GM18873 (cell line): ENCODE results near the gene CFAP90.

Experiments
- ATAC-seq: cut with Tn5 transposase; IDR thresholded peaks from one replicate; pipeline ENCODE4 v1.9.1; 2021; ENCODE audit warnings: mild to moderate bottlenecking, moderate library complexity, moderate number of reproducible peaks; ENCODE audit not compliant: unreplicated experiment, low FRiP score

The CFAP90 gene

GRCh38 chr5:7868773-7869473 is 18.0 kb upstream of the CFAP90 start, which contains the start of the genes FASTKD3 and MTRR:
Gene FASTKD3 (minus strand): TSS chr5:7869031. CDS start chr5:7868083, 948 bp downstream.
Gene MTRR (plus strand): TSS chr5:7869148. CDS start chr5:7870795, 1,647 bp downstream.
- ATAC-seq, result peak; percentile 93

- no peak for ATAC-seq
Measured at GRCh38 chr5:7868427-7868772, 17.5 kb upstream of the CFAP90 start.

- no peak for ATAC-seq
Measured at GRCh38 chr5:7867260-7867659, 16.3 kb upstream of the CFAP90 start.

- ATAC-seq, result no peak
Measured at GRCh38 chr5:7866196-7866595, 15.3 kb upstream of the CFAP90 start.

DNA sequence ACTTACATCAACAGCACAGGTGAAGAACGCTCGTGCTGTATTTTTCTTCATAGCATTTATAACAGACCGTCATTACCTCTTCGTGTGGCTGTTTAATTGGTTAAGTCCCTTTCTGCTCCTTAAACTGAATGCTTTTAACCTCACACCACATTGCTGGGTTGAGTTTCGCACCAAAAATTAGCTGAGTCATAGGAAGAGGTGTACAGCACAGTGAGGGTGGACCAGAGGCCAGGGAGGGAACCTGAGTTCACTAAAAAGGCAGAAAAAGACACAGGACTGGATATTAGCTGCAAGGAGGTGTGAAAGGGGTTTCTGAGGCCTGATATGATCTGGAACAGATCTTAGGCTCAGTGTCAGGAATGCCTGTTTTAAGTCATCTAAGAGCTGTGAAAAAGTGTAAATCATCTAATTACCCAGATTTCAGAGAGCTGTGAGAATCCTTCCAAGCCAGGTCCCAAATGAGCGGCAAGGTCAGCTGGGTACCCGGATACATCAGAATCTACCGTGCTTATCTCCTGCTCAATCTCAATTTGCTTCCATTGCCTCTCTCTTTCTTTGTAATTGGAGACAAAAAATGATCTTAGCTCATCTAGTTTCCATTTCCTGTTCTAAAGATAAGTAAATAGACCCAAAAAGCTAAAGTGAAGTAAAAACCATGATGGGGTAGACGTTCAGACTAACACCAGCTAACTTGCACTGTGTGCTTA is 7.1 kb upstream of the CFAP90 start:
- no peak for ATAC-seq

- ATAC-seq, result no peak
Measured at GRCh38 chr5:7857361-7857760, 6.4 kb upstream of the CFAP90 start.

DNA sequence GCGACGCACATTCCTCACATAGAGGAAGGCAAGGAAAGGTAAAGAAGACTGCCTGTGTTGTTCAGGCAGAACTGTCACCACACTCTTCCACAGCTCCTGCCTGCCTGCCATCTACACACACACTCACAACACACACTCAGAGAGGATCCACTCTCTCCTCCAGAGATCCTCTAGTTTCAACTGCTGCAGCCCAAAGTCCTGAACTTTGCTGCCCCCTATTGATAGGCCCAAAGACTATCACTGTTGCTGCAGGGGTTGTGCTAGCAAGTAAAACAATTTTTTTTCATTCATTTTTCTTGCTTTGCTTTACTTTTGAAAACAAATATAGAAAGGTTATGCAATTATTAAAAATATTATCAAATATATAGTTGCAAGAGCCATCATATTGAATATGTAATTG is 5.9 kb upstream of the CFAP90 start:
- ATAC-seq, result no peak

DNA sequence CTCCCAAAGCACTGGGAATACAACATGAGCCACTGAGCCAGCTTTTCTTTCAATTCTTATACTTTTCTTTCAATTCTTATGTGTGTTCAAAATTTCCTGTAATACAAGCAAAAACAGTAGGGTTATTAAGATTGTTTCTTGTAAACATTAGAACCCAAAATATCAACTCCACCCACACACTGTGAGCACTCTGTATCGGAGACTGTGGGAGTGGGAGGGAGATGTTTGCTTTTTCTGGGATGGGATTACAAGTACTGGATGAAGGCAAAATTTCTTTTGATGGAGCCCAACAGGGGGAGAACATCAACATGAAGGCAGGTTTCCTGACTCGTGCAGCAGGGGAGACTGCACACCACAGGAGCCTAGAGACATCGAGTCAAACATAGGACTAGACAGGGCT is 4.7 kb upstream of the CFAP90 start:
- ATAC-seq, result no peak

DNA sequence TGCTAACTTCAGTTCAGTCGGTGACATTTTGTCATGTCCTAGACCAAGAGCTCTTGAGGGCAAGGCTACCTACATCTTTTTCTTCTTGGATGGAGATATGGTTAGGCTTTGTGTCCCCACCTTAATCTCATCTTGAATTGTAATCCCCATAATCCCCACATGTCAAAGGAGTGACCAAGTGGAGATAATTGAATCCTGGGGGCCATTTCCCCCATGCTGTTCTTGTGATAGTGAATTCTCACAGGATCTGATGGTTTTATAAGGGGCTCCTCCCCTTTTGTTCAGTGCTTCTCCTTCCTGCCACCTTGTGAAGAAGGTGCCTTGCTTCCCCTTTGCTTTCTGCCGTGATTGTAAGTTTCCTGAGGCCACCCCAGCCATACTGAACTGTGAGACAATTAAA is 2.1 kb upstream of the CFAP90 start:
- ATAC-seq, result no peak

GRCh38 chr5:7852542-7852941 is 1.6 kb upstream of the CFAP90 start:
- ATAC-seq, result no peak

- ATAC-seq, result no peak
Measured at GRCh38 chr5:7851617-7852289, 820 bp upstream of the CFAP90 start.

DNA sequence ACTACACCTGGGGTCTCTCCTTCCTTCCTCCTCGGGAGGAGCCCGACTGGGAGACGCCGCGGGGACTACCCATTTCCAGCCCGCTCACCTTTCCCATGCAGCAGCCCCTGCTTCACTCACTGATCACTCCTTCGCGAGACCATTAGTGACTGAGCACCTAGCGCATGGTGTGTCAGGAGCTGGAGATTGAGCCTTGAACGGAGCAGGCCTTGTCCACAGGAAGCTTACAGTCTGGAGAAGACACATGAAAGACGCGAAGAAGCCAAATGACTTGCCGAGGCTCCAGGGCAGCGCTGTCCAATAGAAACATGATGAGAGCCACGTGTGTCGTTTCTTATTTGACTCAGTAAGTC is 283 bp upstream of the CFAP90 start:
- no peak for ATAC-seq

- no peak for ATAC-seq
Measured at GRCh38 chr5:7849681-7850394, 1.1 kb downstream of the CFAP90 start.

GRCh38 chr5:7848296-7848695 is 2.6 kb downstream of the CFAP90 start:
- ATAC-seq, result no peak

- no peak for ATAC-seq
Measured at GRCh38 chr5:7846327-7846726, 4.6 kb downstream of the CFAP90 start.

DNA sequence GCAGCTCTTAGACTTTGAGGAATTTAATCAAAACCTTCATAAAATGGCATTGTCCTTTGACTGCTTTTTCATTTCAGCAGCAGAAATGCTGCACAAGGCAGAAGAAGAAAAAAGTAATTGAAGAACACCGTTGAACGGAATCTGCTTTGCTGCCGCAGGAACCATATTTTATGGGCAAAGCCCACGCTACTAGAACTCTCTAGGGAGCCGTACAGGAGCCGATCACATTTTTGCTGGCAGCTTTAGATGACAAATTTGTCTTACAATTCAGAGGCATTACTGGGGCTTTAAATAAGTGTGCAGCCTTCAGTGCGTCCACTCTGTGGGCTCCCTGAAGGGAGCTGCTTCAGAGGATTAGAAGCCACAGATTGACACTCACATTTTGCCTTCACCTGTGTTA is 5.4 kb downstream of the CFAP90 start:
- ATAC-seq, result no peak

DNA sequence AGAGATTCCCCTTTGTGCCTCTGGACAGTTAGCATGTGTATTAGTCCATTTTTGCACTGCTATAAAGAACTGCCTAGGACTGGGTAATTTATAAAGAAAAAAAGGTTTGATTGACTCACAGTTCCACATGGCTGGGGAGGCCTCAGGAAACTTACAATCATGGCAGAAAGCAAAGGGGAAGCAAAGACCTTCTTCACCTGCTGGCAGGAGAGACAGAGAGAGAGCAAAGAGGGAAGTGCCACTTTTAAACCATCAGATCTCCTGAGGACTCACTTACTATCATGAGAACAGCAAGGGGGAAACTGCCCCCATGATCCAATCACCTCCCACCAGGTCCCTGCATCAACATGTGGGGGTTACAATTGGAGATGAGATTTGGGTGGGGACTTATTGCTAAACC is 6.0 kb downstream of the CFAP90 start:
- ATAC-seq, result no peak

- no peak for ATAC-seq
Measured at GRCh38 chr5:7842531-7842930, 8.4 kb downstream of the CFAP90 start.

- no peak for ATAC-seq
Measured at GRCh38 chr5:7837403-7837802, 13.5 kb downstream of the CFAP90 start.

DNA sequence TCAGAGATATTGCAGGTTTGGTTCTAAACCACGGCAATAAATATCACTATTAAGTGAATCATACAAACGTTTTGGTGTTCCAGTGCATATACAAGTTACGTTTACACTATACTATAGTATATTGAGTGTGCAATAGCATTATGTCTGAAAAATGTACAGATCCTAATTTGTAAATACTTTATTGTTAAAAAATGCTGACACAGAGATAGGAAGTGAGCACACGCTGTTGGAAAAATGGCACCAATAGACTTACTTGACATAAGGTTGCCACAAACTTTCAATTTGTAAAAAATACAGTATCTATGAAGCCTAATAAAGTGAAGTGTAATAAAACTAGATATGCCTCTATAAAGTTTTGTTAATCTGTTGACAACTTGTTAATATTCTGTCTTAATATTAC is 16.0 kb downstream of the CFAP90 start:
- ATAC-seq, result no peak

DNA sequence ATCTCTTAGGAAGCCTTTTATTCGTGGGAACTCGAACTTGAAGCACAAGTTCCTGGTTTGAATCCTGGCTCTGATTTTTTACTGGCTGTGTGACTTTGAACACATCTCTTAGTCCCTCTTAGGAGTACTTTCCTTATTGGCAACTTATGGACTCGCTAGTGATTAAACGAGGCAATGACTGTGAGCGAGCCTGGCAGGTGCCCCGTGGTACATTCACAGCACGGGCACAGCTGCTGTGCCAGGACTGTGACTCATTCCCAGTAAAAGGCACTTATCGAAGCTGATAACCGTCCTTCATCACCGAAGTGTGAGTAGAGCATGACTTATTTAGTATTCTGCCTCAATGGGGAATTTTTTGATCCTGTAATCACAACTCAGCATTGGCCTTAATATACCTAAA is 22.7 kb downstream of the CFAP90 start:
- no peak for ATAC-seq
